Hepatocyte (in vitro differentiated cells): Measurements from ENCODE around the gene TCOF1.

Experiments
- EZH2 ChIP-seq: fragments of 200-600 bp; sonication (generic); IDR thresholded peaks from 2 replicates; pipeline ENCODE4 v1.6.1; 2016; ENCODE audit warnings: antibody characterized with exemption, mild to moderate bottlenecking, borderline replicate concordance
- EZH2phosphoT487 ChIP-seq: fragments of 200-600 bp; sonication (generic); IDR thresholded peaks from one replicate; pipeline ENCODE4 v1.6.1; 2018; ENCODE audit warnings: antibody characterized with exemption, mild to moderate bottlenecking, low read depth, moderate library complexity; ENCODE audit not compliant: unreplicated experiment, severe bottlenecking

DNA sequence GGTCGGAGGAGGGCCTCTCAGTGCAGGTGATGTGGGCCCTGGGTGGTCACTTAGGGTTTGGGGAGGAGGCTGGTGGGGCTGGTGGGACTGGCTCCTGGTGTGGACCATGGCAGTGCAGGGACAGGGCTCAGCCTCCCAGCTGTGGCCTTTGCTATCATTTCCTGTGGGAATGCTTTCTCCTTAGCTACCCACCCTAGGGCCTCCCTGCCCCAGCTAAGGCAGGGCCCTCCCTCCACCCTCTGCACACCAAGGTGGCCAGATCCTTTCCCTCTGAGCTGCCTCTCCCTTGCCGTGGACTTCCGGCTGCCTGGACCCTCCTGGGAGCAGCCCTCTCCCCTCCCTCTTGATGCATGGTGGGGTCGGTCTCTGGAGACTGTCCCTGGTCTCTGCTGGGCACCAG, 32.1 kb upstream of the TCOF1 start:
- TF ChIP-seq EZH2 (no peak), EZH2phosphoT487 (no peak)
